Measurements from ENCODE around the gene ZNF576. TPM values are rescaled to one million over a fixed set of nuclear protein-coding genes. Genes with fewer than 3 reads are reported as not detected.
A peak's percentile ranks its signal among the peaks of the same experiment; 100 is the strongest.

ZNF576 gene
- total and polyA plus RNA-seq, 2 of the 13 experiments (the other 11 are each of a cell fraction or from before 2014, with no cell fraction given) = 7.2 to 9.6 TPM

- TF ChIP-seq ZNF609 (CRISPR knock-in tag; IDR thresholded peaks at IDR 0.05; ENCODE audit: borderline replicate concordance) (no peak), ZNF335 (CRISPR knock-in tag; IDR thresholded peaks at IDR 0.05) (no peak), ZNF235 (CRISPR knock-in tag; IDR thresholded peaks at IDR 0.05; ENCODE audit: borderline replicate concordance) (no peak), ZNF296 (CRISPR knock-in tag; conservative IDR thresholded peaks at IDR 0.05) (no peak), ATF1 (CRISPR knock-in tag; IDR thresholded peaks at IDR 0.05) (no peak), NFE2L2 (IDR thresholded peaks at IDR 0.05; ENCODE audit: low read length) (no peak), ZNF180 (CRISPR knock-in tag; IDR thresholded peaks at IDR 0.05; ENCODE audit: borderline replicate concordance, low read depth) (no peak), GRHL1 (CRISPR knock-in tag; conservative IDR thresholded peaks at IDR 0.05) (no peak), ZNF782 (CRISPR knock-in tag; IDR thresholded peaks at IDR 0.05; ENCODE audit: borderline replicate concordance) (0 out of 2 replicates have a peak, but pooled peaks have one; percentile 57), TRIM24 (CRISPR knock-in tag; IDR thresholded peaks at IDR 0.05) (no peak), MTA3 (CRISPR knock-in tag; IDR thresholded peaks at IDR 0.05) (no peak), ZNF543 (CRISPR knock-in tag; IDR thresholded peaks at IDR 0.05) (no peak), DNMT1 (CRISPR knock-in tag; IDR thresholded peaks at IDR 0.05) (no peak; the same call in 1 of the 2 replicates), ZNF496 (CRISPR knock-in tag; IDR thresholded peaks at IDR 0.05; ENCODE audit: insufficient replicate concordance) (no peak), ZSCAN25 (CRISPR knock-in tag; IDR thresholded peaks at IDR 0.05) (peak; percentile 91), ISX (CRISPR knock-in tag; conservative IDR thresholded peaks at IDR 0.05) (no peak), ZNF280D (CRISPR knock-in tag; IDR thresholded peaks at IDR 0.05) (no peak), RNF2 (conservative IDR thresholded peaks at IDR 0.05; ENCODE audit: low read depth) (0 out of 2 replicates have a peak, but pooled peaks have one; percentile 33), MEIS2 (CRISPR knock-in tag; IDR thresholded peaks at IDR 0.05) (no peak), ZNF232 (CRISPR knock-in tag; IDR thresholded peaks at IDR 0.05; ENCODE audit: borderline replicate concordance) (no peak), ZMYM2 (CRISPR knock-in tag; IDR thresholded peaks at IDR 0.05) (no peak)
Observed at GRCh38 chr19:43639519-43640423, 43.4 kb downstream of the ZNF576 start, which contains the start of gene CADM4 (continued).
